CMK (cell line): ENCODE results near the gene HDAC2.
A peak's percentile ranks its signal among the peaks of the same experiment; 100 is the strongest.

ENCODE experiments used
- DNase-seq: peaks from one replicate; pipeline ENCODE4 v3.0.0-alpha.2; 2010; ENCODE audit warnings: low read depth

HDAC2 gene

DNA sequence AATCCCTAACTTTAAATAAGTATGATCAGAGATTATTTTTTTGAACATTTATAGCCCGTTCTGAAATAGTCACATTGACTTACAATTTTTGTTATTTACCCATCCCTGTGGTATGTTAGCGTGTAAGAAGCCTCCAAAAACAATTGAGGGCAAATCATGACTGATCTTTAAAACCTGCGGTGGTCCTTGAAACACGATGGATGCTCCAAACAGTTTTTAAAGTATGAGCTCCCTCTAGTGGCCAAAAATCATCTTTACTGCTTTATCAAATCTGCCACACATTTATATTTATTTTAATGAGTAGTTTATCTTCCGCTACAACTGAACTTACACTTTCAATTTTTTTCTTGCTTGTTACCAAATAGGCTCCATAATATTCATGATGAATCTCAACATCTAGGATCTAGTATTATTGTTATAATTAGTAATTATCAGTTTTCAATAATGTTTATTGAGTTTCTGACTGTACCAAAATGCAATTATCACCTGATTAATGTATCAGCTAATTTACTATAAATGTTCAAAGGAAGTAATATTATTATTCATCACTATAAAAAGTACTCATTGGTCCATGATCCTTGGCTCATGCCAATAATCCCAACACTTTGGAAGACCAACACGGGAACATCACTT lies 61.6 kb downstream of the HDAC2 start:
- DNase-seq, result no peak

DNA sequence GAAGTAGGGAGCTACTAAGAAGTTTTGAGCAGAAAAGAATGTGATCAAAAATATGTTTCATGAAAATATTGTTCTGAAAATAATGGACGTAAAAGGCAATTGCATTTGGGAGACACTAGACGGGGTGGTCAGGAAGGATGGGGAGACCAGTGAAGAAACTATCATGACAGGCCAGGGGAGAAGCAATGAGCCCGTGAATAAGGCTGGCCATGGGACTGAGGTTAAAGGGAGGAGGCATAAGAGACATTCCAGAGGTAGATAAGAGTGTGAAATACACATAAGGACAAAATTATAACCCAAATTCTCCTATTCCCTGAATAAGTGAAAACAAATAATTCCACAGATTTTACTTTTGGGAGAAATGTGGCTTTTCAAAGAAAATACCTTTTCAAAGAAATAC lies 62.1 kb downstream of the HDAC2 start:
- no peak for DNase-seq

DNA sequence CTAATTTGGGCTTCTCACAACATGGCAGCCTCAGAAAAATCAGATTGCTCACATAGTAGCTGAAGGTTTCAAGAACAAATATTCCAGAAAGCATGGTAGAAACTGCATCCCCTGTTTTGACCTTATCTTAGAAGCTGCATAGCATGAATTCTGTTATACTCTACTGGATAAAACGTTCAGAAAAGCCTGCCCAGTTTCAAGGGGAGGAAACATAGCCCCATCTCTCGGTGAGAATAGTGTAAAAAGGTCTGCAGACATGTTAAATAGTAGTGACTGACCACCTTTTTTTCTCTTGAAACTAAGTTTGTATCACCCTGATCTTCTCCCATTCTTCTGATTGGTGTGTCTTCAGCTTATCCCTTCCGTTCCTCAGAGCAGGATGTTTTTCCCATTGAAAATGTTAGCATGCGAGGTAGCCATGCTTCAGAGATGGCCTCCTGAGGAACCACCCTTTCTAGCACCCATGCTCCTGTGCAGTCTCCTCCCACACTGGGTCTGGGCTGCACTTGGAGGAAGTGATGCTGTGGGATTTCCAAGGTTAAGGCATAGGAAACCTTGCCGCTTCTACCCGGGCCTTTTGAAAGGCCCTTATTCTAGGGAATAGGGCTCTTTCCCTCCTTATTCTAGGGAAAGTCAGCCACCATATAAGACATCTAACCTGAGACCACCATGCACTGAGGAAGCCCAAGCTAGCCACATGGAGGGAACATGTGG lies 63.7 kb downstream of the HDAC2 start:
- DNase-seq, result no peak

DNA sequence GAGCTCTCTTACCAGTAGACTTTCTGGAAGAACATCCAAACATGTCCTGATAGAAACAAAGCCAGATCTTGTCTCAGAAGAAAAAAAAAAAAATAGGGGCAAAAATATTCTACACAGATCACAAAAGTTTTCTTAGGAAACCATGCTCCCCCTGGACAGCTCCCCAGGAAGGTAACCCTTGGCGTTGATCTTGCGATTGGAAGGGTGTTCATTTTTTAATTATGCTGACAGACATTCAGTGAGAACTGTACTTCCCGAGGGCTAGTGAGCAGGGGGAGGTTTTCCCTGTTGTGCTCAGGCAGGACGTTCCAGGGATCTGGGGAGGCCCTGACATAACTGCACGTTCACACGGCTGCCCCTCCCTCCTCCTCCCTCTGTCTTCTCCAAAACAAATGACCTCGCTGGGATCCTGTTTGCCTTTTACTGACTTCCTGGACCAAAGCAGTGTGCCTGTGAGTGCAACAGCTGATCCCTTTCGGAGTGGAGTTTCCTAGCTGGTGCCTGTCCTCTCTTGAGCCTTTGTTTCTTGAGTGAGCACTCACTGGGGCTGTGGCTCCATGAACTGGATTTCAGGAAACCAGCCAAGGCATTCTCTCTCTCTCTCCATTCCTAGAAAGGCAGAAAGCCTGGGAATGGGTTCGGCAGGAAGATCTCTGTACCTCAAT lies 67.2 kb downstream of the HDAC2 start:
- no peak for DNase-seq

DNA sequence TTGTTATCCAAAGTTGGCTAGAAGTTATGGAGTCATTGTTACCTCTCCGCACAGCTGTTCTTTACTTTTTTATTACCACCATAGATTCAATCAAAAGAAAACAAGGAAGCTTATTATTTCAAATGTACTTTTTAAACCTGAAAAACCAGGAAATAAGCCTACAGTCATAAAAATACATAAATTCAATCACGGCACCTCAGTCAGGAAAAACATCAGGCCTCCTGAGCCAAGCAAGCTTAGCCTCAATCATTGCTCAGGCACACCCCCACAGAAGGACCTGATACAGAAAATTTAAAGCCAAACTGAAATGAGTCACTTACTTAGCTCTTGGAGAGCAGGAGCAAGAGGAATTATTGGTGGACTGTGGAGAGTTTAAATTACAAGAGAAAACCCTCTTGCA lies 69.5 kb downstream of the HDAC2 start:
- DNase-seq, result no peak

DNA sequence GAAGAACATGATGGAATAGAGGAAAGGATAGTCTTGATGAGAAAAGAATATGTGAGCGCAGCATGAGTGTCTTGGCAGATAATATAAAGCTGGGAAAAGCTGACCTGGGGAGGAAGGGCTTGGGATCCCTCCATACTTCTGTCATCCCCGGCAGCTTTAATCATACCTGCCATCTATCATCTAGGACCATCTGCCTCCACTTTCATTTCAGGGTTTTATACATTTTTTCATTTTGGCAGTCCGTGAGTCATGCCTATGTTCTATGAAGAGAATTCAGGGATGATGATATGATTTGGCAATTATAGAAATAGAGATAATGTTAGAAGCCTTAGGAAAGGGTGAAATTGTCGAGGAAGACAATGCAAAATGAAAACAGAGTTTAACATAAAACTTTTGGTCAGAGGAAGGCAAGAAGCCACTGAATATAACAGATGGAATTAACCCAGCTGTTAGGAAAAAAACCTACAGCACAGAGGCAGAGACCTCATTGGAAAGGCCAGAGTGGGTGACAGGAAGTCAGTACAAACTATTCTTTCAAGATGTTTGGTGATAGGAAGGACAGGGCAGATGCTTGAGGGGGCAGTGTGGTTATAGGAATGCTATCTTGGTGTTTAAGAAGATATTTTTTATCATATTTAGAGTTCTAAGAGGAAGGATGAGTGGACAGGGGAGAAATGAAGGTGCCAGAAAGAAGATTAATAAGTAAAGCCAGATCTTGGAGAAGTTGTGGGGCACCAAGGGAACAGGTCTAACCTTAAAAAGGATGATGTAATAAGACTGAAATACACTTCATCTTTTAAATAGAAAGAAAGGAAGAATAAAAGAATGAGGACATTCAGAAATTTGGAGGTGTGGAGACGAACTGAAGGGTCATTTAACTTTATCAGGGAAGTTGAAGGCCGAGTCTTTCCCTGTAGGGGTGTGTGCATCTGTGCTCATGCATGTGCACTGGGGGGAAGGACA lies 76.0 kb downstream of the HDAC2 start:
- peak; percentile 80 for DNase-seq

DNA sequence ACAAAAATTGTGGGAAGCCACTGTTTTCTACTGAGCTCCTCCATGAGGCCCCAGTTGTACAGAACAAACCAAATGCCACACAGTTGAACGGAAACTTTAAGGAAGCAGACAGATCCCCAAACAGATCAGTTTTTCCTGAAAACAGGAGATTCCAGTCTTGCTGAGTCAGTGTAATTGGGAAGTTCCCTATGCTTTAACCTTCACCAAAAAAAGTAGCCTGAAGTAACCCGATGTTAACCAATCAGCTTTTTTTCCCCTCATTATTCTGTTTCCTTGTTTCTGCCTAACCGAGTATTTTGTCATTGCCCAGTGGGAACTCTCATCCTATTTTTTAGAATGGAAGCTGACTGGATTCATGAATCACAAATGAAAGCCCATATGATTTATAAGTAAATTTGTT lies 77.1 kb downstream of the HDAC2 start:
- DNase-seq, result no peak

DNA sequence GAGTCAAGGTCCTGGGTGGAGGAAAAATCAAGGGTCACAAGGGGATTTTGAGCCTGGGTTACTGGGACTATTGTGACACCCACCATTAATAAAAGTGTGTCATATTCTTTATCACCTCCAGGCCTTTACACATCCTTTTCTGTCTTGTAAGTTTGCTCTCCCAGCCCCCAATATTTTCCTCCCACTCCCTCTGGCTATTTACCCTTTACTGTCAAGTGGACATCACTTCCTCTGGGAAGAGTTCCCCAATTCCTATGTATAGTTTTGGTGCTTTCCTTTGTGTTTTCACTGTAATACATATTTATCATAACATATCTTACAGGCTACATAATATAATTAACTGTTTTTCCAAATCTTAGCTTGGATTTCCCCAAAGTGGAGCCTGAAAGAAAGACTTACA lies 77.5 kb downstream of the HDAC2 start:
- no peak for DNase-seq

GRCh38 chr6:113888956-113889630 lies 81.9 kb downstream of the HDAC2 start:
- no peak for DNase-seq

GRCh38 chr6:113888493-113888892 lies 82.5 kb downstream of the HDAC2 start:
- no peak for DNase-seq

DNA sequence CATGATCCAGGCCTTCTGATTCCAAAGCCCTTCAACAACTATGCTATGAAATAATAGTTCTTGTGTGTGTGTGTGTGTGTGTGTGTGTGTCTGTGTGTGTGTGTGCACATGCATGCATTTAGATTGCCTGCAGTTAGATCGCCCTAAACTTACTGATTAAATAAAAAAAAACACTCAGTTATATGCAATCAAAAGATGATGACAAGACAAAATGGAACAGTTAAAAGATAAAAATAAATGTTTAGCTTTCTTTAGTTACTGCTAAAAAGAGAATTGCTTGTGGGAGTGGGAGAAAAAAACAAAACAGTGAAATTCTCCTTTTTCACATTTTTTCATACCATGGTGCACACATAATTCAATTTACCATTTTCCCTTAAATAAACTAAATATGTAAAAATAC lies 84.4 kb downstream of the HDAC2 start:
- no peak for DNase-seq

DNA sequence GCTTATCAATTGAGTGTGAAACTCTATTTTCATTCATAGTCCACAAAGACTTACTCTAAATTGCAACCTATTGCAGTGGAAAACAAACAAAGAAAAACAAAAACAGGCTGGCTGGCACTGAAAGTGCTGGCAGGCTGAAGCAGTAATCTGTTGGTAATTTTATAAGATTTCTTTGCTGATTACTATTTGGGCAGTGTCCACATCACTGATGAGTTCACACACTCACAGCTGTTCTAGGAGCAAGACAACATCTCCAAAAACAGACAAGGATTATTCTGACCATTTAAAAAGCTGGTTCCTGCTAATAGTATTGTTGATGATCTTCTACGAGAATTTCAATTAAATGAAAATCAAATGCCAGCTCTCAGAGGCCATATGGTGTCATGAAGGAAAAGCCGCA lies 86.9 kb downstream of the HDAC2 start:
- DNase-seq, result no peak
